ENCODE measurements around the gene PSMD5. TPM values are rescaled to one million over a fixed set of nuclear protein-coding genes. Genes with fewer than 3 reads are reported as not detected.

The PSMD5 gene
- total and polyA plus RNA-seq, 4 donors = 17.4 to 44.8 (median 33.0) TPM

DNA sequence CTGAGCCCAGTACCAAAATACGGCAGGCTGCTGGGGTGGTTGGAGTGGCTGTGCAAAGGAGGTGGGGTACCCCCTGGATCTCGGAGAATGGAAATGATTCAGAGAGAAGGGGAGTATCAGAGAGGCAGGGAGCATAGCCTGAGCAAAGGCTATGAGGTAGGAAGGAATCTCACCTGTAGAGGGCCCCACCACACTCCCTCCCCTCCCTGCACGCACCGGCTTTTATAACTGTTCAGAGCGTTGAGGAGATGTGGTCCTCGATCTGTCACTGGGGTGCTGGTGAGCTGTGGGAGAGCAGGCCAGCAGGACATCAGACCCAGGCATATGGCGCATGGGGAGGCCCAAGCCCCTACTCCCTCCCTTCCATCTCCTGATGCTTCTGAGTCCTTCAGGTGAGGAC is 21.1 kb upstream of the PSMD5 start:
- no peak for DNase-seq
- Histone ChIP-seq H3K4me3 (ENCODE audit: low read length in 2 of 2) (no peak overlapping the region), H3K27ac (ENCODE audit: low read depth in 1 of 2, low read length in 2 of 2) (no peak overlapping the region), H3K36me3 (ENCODE audit: control insufficient read depth in 1 of 2, insufficient read depth in 2 of 2, low read length in 1 of 2) (peaks cover 0 to 5% of the 10 kb centered on the region in 2 donors), H3K27me3 (ENCODE audit: control insufficient read depth in 1 of 2, insufficient read depth in 2 of 2, low read length in 1 of 2) (no peaks in the 10 kb centered on the region), H3K9me3 (ENCODE audit: control insufficient read depth, low read length) (no peaks in the 10 kb centered on the region), H3K4me1 (ENCODE audit: control insufficient read depth in 1 of 2, insufficient read depth in 2 of 2, low read length in 2 of 2) (no peaks in the 10 kb centered on the region)
- intact Hi-C loops (cut with DNase I) = no loop called here
- no peak for ATAC-seq (ENCODE audit: low FRiP score)
- 75 to 85% methylated on average over 5 to 7 of the region's 7 CpGs for WGBS, 2 donors

DNA sequence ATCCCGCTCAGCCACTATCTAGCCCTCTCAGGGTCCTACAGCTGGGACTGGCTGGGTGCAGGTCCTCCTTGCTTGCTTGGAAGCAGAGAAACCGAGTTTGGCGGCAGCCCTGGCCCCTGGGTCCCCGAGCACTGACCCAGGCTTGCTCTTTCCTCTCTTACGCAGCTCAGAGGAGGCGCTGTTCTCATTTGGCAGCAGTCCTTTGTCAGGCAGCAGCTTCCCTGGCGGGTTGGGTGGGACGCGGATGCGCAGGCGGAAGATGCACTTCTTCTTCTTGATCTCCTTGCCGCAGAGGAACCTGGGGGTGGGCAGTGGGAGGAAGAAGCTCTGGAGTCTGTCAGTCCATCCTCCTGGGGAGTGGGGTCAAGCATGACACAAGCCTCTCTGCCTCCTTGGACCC is 19.7 kb upstream of the PSMD5 start:
- no peaks in the 10 kb centered on the region for H3K9me3 ChIP-seq (ENCODE audit: control insufficient read depth, low read length)
- no peak overlapping the region for H3K27ac ChIP-seq (ENCODE audit: low read depth in 1 of 2, low read length in 2 of 2)
- ATAC-seq (ENCODE audit: low FRiP score) (no peak), DNase-seq (no peak)
- no peaks in the 10 kb centered on the region for H3K4me1 ChIP-seq (ENCODE audit: control insufficient read depth in 1 of 2, insufficient read depth in 2 of 2, low read length in 2 of 2)
- H3K4me3 ChIP-seq (ENCODE audit: low read length in 2 of 2) = no peak overlapping the region
- peaks cover 0 to 8% of the 10 kb centered on the region in 2 donors for H3K36me3 ChIP-seq (ENCODE audit: control insufficient read depth in 1 of 2, insufficient read depth in 2 of 2, low read length in 1 of 2)
- intact Hi-C loops (cut with DNase I) = no loop called here
- no peaks in the 10 kb centered on the region for H3K27me3 ChIP-seq (ENCODE audit: control insufficient read depth in 1 of 2, insufficient read depth in 2 of 2, low read length in 1 of 2)
- WGBS, 2 donors = 84 to 86% methylated on average over 12 of the region's 12 CpGs

DNA sequence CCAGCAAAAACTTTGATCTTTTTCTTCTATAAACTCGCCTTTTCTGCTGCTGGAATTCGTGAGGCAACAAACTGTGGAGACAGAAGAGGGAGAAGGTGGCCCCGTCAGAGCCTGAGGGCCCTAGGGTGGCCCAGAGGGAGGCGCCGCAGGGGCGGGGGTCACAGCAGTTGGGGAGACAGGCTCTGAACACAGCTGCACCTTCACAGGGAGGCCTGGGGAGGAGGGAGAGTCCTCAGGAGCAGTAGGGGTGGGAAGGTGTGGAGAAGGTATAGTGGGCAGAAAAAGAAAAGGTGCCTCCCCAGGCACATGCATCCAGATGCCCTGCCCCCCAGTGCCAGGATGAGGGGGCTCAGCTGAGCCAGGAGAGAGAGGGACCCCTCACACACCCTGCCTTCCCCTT is 19.2 kb upstream of the PSMD5 start:
- Histone ChIP-seq H3K4me3 (ENCODE audit: low read length in 2 of 2) (no peak overlapping the region), H3K36me3 (ENCODE audit: control insufficient read depth in 1 of 2, insufficient read depth in 2 of 2, low read length in 1 of 2) (peaks cover 0 to 8% of the 10 kb centered on the region in 2 donors), H3K9me3 (ENCODE audit: control insufficient read depth, low read length) (no peaks in the 10 kb centered on the region), H3K4me1 (ENCODE audit: control insufficient read depth in 1 of 2, insufficient read depth in 2 of 2, low read length in 2 of 2) (no peaks in the 10 kb centered on the region), H3K27ac (ENCODE audit: low read depth in 1 of 2, low read length in 2 of 2) (no peak overlapping the region), H3K27me3 (ENCODE audit: control insufficient read depth in 1 of 2, insufficient read depth in 2 of 2, low read length in 1 of 2) (no peaks in the 10 kb centered on the region)
- DNase-seq (no peak), ATAC-seq (ENCODE audit: low FRiP score) (no peak)
- intact Hi-C loops (cut with DNase I) = no loop called here
- WGBS, 2 donors = 91 to 97% methylated on average over 6 of the region's 6 CpGs

DNA sequence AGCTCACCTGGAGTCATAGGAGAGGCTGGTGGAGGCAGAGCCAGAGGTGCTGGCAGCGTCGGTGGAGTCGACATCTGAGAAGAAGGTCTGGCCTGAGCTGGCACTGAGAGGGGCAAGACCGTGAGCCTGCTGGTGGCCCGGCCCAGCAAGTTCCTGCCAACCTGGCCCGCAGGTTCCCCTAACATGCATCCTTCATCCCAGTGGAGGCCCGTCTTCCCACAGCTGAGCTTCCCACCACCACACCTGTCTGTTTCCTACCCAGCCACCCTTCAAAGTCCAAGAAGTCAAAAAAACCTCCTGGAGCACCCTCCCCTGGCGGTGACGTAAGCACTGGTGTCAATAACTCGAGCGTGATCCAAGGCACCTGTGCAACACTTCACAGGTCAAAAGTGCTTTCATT is 17.4 kb upstream of the PSMD5 start:
- Histone ChIP-seq H3K9me3 (ENCODE audit: control insufficient read depth, low read length) (no peaks in the 10 kb centered on the region), H3K4me1 (ENCODE audit: control insufficient read depth in 1 of 2, insufficient read depth in 2 of 2, low read length in 2 of 2) (no peaks in the 10 kb centered on the region), H3K27me3 (ENCODE audit: control insufficient read depth in 1 of 2, insufficient read depth in 2 of 2, low read length in 1 of 2) (no peaks in the 10 kb centered on the region), H3K27ac (ENCODE audit: low read depth in 1 of 2, low read length in 2 of 2) (no peak overlapping the region), H3K36me3 (ENCODE audit: control insufficient read depth in 1 of 2, insufficient read depth in 2 of 2, low read length in 1 of 2) (peaks cover 0 to 8% of the 10 kb centered on the region in 2 donors), H3K4me3 (ENCODE audit: low read length in 2 of 2) (no peak overlapping the region)
- DNase-seq (no peak), ATAC-seq (ENCODE audit: low FRiP score) (no peak)
- 90 to 93% methylated on average over 11 of the region's 11 CpGs for WGBS, 2 donors
- intact Hi-C loops (cut with DNase I) = no loop called here

DNA sequence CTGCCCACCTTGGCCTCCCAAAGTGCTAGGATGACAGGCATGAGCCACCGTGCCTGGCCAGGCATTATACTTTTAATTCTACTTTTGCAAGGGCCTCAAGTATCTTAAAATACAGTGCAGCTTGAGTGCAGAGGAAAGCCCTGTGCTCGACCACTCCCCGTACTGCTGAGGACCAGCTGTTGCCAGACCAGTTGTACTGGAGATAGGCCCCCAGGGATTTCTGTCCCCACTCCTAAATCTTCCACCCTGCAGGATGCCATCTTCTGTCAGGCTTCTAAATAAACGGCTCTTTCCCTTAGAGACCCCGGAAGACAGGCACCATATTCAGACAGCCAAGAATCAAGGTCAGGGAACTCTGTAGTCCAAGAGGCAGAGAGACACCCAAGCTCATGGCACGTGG is 16.6 kb upstream of the PSMD5 start:
- ATAC-seq (ENCODE audit: low FRiP score) (no peak), DNase-seq (no peak)
- Histone ChIP-seq H3K4me3 (ENCODE audit: low read length in 2 of 2) (no peak overlapping the region), H3K36me3 (ENCODE audit: control insufficient read depth in 1 of 2, insufficient read depth in 2 of 2, low read length in 1 of 2) (peaks cover 0 to 8% of the 10 kb centered on the region in 2 donors), H3K9me3 (ENCODE audit: control insufficient read depth, low read length) (no peaks in the 10 kb centered on the region), H3K27ac (ENCODE audit: low read depth in 1 of 2, low read length in 2 of 2) (no peak overlapping the region), H3K27me3 (ENCODE audit: control insufficient read depth in 1 of 2, insufficient read depth in 2 of 2, low read length in 1 of 2) (no peaks in the 10 kb centered on the region), H3K4me1 (ENCODE audit: control insufficient read depth in 1 of 2, insufficient read depth in 2 of 2, low read length in 2 of 2) (no peaks in the 10 kb centered on the region)
- intact Hi-C loops (cut with DNase I) = no loop called here
- 69 to 76% methylated on average over 6 of the region's 6 CpGs for WGBS, 2 donors

DNA sequence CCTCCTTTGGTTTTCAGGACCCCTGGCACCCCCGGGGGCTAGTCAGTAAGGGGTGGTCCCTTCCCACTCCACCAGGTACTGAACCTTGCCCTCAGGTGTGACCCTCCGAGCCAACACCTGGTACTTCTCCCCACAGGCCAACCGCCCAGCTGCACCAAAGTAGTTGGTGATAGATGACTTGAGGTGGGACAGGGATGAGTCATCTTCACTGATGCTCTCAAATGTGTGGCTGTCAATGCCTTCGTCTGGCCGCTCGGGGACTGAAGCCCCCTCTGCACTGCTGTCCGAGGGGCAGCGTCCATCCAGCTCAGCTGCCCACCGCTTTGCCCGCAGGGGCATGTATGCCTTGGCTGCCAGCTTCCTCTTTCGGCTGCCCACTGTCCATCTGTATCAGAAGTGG is 15.2 kb upstream of the PSMD5 start:
- Histone ChIP-seq H3K4me1 (ENCODE audit: control insufficient read depth in 1 of 2, insufficient read depth in 2 of 2, low read length in 2 of 2) (no peaks in the 10 kb centered on the region), H3K36me3 (ENCODE audit: control insufficient read depth in 1 of 2, insufficient read depth in 2 of 2, low read length in 1 of 2) (peaks cover 0 to 8% of the 10 kb centered on the region in 2 donors), H3K9me3 (ENCODE audit: control insufficient read depth, low read length) (no peaks in the 10 kb centered on the region), H3K4me3 (ENCODE audit: low read length in 2 of 2) (no peak overlapping the region), H3K27ac (ENCODE audit: low read depth in 1 of 2, low read length in 2 of 2) (no peak overlapping the region), H3K27me3 (ENCODE audit: control insufficient read depth in 1 of 2, insufficient read depth in 2 of 2, low read length in 1 of 2) (no peaks in the 10 kb centered on the region)
- no peak for DNase-seq
- WGBS, 2 donors = 86 to 88% methylated on average over 11 of the region's 11 CpGs
- ATAC-seq (ENCODE audit: low FRiP score) = no peak
- intact Hi-C loops (cut with DNase I) = no loop called here

DNA sequence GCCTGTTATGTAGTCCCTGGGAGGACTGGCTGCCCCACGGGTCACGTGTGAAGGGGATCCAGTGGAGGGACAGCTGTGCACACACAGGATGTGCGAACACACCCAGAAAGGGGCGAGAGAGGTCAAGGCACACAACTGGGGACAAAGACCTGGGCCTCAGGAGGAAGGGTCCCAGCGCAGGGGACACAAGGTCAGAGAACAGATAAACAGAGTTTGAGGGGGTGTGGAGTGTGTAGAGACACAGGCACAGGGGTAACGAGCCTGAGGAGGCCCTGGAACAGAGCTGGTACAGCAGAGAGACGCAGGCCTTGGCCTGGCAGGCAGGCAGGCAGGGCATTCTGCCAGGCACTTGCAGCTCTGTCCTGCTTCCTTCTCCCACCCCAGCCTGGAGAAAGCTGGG is 14.8 kb upstream of the PSMD5 start:
- intact Hi-C loops (cut with DNase I) = no loop called here
- ATAC-seq (ENCODE audit: low FRiP score) = no peak
- no peaks in the 10 kb centered on the region for H3K9me3 ChIP-seq (ENCODE audit: control insufficient read depth, low read length)
- H3K36me3 ChIP-seq (ENCODE audit: control insufficient read depth in 1 of 2, insufficient read depth in 2 of 2, low read length in 1 of 2) = peaks cover 0 to 8% of the 10 kb centered on the region in 2 donors
- WGBS, 2 donors = 39 to 51% methylated on average over 7 of the region's 7 CpGs
- H3K4me1 ChIP-seq (ENCODE audit: control insufficient read depth in 1 of 2, insufficient read depth in 2 of 2, low read length in 2 of 2) = no peaks in the 10 kb centered on the region
- DNase-seq = no peak
- H3K27me3 ChIP-seq (ENCODE audit: control insufficient read depth in 1 of 2, insufficient read depth in 2 of 2, low read length in 1 of 2) = no peaks in the 10 kb centered on the region
- H3K4me3 ChIP-seq (ENCODE audit: low read length in 2 of 2) = no peak overlapping the region
- H3K27ac ChIP-seq (ENCODE audit: low read depth in 1 of 2, low read length in 2 of 2) = no peak overlapping the region

DNA sequence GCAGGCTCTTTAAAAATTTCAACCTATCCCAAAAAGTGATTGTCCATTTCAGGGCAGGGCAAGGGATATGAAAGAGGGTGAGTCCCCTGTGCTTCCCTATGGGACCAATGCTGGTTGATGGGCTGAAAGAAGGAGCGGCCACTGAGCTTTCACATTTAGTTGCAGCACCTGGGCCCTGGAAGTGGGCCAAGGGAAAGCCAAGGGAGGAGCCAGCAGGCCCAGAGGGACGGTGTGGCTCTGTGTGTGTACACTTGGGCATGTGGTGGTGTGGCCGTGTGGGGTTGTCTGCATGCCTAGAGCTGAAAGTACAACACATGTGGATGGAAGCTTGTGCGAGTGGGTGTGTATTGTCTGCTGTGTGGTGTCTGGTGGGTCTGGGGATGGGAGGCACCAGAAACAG is 14.0 kb upstream of the PSMD5 start:
- DNase-seq (no peak), ATAC-seq (ENCODE audit: low FRiP score) (no peak)
- Histone ChIP-seq H3K27ac (ENCODE audit: low read depth in 1 of 2, low read length in 2 of 2) (no peak overlapping the region), H3K4me1 (ENCODE audit: control insufficient read depth in 1 of 2, insufficient read depth in 2 of 2, low read length in 2 of 2) (no peaks in the 10 kb centered on the region), H3K27me3 (ENCODE audit: control insufficient read depth in 1 of 2, insufficient read depth in 2 of 2, low read length in 1 of 2) (no peaks in the 10 kb centered on the region), H3K4me3 (ENCODE audit: low read length in 2 of 2) (no peak overlapping the region), H3K9me3 (ENCODE audit: control insufficient read depth, low read length) (no peaks in the 10 kb centered on the region), H3K36me3 (ENCODE audit: control insufficient read depth in 1 of 2, insufficient read depth in 2 of 2, low read length in 1 of 2) (peaks cover 0 to 7% of the 10 kb centered on the region in 2 donors)
- 41 to 49% methylated on average over 4 of the region's 4 CpGs for WGBS, 2 donors
- intact Hi-C loops (cut with DNase I) = no loop called here

DNA sequence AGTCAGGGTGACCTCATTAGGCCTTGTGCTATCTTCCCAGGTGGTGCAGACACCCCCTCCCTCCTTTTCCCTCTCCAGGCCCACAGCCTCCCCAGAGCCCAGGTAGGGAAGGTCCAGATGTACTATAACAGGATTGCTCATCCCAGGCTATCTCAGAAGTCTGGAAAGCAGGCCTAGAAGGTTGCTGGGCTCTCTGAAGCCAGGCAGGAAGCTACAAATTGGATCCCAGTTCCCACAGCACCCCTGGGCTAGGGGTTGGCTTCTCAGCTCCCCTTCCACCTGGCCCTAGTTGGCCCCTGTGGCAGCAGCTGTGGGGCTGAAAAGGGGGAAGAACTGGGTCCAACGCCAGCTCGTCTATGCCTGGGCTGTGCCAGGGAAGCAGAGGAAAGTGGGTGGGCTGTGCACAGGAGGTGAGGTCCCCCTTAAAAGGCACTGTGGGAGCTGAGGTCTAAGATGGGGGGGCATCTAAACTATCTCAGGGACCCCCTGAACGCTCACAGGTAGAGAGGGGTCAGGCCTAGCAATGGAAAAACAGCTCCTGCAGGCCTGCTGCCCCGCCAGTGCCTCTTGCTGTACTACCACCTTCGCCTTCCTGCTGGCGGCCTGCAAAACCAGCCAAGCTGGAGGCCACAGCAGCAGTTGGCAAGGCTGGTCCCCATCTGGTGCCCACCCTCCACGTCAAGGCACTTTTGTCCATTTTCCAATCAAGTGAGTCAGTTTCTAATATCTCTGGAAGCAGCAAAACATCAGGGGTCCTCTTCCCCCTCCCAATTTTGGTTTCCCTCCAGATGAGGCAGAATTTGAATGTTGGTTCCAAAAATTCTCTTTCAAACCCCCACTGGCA is 13.3 kb upstream of the PSMD5 start:
- peaks cover 0 to 7% of the 10 kb centered on the region in 2 donors for H3K36me3 ChIP-seq (ENCODE audit: control insufficient read depth in 1 of 2, insufficient read depth in 2 of 2, low read length in 1 of 2)
- H3K9me3 ChIP-seq (ENCODE audit: control insufficient read depth, low read length) = no peaks in the 10 kb centered on the region
- WGBS, 2 donors = 64 to 65% methylated on average over 7 of the region's 7 CpGs
- DNase-seq (no peak), ATAC-seq (ENCODE audit: low FRiP score) (no peak)
- no peaks in the 10 kb centered on the region for H3K27me3 ChIP-seq (ENCODE audit: control insufficient read depth in 1 of 2, insufficient read depth in 2 of 2, low read length in 1 of 2)
- no peak overlapping the region for H3K27ac ChIP-seq (ENCODE audit: low read depth in 1 of 2, low read length in 2 of 2)
- intact Hi-C loops (cut with DNase I) = no loop called here
- no peak overlapping the region for H3K4me3 ChIP-seq (ENCODE audit: low read length in 2 of 2)
- H3K4me1 ChIP-seq (ENCODE audit: control insufficient read depth in 1 of 2, insufficient read depth in 2 of 2, low read length in 2 of 2) = no peaks in the 10 kb centered on the region

All from aorta (tissue), 5 donors.